Glomerular endothelial cell (primary cell): ENCODE measurements around the gene KCNE3. TPM values are rescaled to one million over a fixed set of nuclear protein-coding genes. Genes with fewer than 3 reads are reported as not detected.
A peak's percentile ranks its signal among the peaks of the same experiment; 100 is the strongest.

ENCODE experiments used
- DNase-seq: peaks from one replicate; pipeline ENCODE4 v3.0.0-alpha.2; 2011; ENCODE audit warnings: low read depth, low spot score; ENCODE audit errors: extremely low read depth
- total RNA-seq: library from RNA; depleted of rRNA; stranded (reverse); fragments of >200 nt; gene quantifications from 2 replicates; pipeline ENCODE4 v1.2.3, GENCODE V29; 2015

The KCNE3 gene
- total RNA-seq, 1 donor from 2014 or later, result 1.4 TPM

GRCh38 chr11:74471668-74472429 is 4.5 kb upstream of the KCNE3 start:
- DNase-seq, result no peak

- no peak for DNase-seq
Observed at GRCh38 chr11:74471037-74471436, 3.7 kb upstream of the KCNE3 start.

DNA sequence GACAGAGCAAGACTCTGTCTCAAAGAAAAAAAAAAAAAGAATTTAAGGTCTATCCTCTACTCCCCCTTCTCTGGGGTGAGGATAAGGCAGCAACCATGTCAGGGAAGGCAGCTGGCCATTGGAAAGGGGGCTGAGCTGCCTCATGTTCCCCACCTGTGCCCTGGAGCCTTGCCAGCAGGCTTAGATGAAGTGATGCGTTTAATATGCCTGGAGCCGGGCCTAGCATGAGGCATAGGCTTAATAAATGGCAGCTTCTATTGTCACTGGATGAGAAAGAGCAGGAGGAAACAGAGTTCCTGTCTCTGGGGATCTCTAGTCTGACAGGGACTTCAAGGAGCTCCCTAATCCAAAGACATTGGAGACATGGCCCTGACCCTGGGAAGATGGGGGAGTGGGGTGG is 3.2 kb upstream of the KCNE3 start:
- no peak for DNase-seq

- DNase-seq, result no peak
Observed at GRCh38 chr11:74468936-74469335, 1.6 kb upstream of the KCNE3 start.

GRCh38 chr11:74468521-74468920 is 1.2 kb upstream of the KCNE3 start:
- DNase-seq, result no peak

GRCh38 chr11:74468058-74468457 is 709 bp upstream of the KCNE3 start:
- no peak for DNase-seq

GRCh38 chr11:74465291-74465708 is 2.0 kb downstream of the KCNE3 start:
- DNase-seq, result no peak

DNA sequence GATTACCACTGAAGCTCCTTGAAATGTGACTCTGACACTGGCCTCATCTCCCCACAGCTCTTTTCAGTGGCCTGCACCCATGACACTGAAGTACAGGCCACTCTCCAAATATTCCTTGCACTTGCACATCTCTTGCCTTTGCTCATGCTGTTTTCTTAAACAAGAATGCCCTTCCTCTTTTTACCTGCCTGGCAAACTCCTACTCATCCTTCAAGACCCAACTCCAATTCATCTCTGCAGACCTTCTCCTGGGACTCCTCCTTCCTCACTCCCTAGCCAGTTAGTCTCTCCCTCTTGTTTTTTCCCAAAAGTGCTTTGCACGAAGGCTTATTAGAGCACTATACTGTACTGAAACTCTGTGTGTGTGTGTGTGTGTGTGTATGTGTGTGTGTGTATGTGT is 2.6 kb downstream of the KCNE3 start:
- DNase-seq, result no peak

DNA sequence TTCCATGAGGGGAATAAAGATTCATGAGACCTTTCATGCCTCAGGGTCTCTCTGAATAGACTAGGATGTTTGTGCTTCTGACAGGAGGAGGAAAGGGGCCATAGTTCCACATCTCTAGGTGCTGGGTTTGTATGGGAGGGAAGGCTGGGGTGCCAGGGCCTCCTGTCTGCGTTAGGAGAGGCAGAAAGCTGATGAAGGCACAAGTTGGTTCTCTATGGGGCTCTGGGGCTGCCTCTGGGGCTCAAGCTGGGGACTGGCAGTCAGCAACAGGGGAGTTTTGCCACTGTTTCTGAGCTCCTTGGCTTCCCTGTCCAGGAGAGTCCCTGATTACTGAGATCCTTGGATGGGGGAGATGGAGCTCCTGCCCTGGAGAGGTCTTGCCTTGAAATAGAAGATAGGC is 4.1 kb downstream of the KCNE3 start:
- no peak for DNase-seq

GRCh38 chr11:74462631-74463030 is 4.7 kb downstream of the KCNE3 start:
- DNase-seq, result no peak

GRCh38 chr11:74462009-74462408 is 5.3 kb downstream of the KCNE3 start:
- DNase-seq, result no peak

GRCh38 chr11:74460481-74461154 is 6.7 kb downstream of the KCNE3 start:
- DNase-seq, result no peak

- no peak for DNase-seq
Observed at GRCh38 chr11:74460065-74460464, 7.3 kb downstream of the KCNE3 start.

DNA sequence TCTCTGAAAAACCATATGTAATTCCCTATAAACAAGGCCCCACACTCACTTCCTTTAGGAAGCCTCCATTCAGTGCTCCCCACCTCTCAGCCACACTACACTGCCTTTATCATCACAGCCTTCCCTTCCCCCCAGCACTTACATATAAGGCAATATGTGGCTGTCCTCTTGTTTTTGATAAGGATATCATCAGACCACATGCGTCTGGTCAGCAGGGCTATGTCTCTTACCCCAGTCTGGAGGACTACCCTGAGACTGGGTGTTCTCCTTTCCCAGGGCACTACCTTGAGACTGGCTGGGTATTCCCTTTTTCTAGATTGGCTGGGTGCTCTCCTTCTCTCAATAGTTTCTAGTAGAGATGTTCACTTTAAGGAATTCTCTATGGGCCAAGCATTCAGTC is 7.8 kb downstream of the KCNE3 start:
- no peak for DNase-seq

- no peak for DNase-seq
Observed at GRCh38 chr11:74457356-74457755, 10.0 kb downstream of the KCNE3 start.

DNA sequence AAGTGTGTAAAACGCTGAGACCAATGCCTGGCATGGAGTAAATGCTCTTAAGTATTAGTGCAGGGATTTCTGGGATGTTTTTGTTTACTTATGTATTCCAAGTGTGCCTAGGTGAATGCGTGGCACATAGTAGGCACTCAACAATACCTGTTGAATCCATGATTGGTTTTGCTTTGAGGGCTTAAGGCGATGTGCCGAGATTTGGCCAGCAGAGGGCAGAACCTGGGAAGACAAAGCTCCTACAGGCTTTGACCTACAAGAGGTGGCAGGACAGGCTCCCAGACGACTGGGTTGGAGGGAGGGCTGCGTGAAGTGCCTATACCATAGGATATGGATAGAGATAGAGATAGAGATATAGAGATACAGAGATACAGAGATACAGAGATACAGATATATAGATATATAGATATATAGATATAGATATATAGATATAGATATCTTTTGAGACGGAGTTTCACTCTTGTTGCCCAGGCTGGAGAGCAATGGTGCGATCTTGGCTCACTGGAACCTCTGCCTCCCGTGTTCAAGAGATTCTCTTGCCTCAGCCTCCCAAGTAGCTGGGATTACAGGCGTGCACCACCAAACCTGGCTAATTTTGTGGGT is 13.9 kb downstream of the KCNE3 start:
- peak; percentile 39 for DNase-seq

DNA sequence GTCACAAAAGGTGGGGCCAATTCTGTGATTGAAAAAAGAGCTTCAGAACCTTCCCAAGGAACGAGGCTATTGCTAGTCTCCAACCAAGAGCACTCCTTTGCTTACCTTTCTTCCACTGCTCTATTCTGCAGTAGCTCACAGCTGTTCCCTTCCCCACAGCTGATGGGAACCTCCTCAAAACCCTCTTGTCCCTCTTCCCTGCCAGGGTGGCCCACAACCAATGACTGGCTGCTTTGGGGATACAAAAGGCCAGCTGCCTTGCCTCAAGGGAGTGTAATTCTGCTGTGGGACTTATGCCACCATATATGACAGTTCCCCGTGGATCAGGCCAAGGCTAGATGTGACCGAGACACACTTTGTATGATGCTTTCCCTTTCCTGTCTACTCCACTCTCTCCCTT is 15.0 kb downstream of the KCNE3 start:
- DNase-seq, result no peak

DNA sequence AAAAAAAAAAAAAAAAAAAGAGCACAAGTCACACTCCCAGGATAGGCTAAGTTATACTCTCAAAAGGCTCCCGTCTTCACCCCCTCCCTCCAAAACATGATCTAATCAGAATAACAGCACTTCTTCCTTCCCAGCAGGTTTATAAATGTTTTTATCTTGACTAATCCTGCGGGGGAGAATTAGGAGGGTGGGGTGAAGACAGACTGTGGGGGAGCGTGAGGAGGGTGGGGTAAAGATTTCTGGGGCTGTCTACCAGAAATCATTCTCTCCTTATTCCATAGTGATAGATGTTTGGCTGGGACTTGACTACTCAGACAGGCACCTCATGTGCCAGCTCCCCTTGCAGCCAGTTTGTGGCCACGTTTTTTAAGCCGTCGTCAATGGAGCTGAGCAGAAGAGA is 17.0 kb downstream of the KCNE3 start:
- DNase-seq, result no peak

GRCh38 chr11:74449369-74449931 is 17.9 kb downstream of the KCNE3 start:
- peak; percentile 69 for DNase-seq

GRCh38 chr11:74447720-74448119 is 19.6 kb downstream of the KCNE3 start:
- no peak for DNase-seq

DNA sequence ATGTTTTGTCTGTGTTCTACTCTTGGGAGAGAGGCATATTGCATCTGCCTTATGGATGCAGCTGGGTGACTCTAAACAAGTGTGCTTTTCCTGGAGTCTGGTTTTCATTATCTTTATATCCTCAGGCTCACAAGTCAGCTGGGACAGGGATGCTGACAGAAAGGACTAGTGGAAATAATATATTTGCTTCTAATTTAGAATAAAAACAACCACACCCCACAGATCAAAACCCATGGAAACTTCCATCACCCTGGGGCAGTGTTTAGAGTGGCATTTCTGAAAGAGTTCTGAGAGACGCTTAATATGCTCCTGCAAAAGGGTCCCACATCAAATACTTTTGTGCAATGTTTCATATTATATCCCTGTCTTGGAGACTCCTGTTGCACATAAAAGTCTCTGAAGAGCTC is 20.8 kb downstream of the KCNE3 start:
- no peak for DNase-seq
